HEK293T (cell line): ENCODE measurements around the gene ANK2.

Experiments
- ARNT ChIP-seq: fragments of 450-650 bp; IDR thresholded peaks from 2 replicates; pipeline ENCODE4 v1.6.1; 2017; ENCODE audit warnings: mild to moderate bottlenecking
- BHLHE40 ChIP-seq: fragments of 450-650 bp; IDR thresholded peaks from 2 replicates; pipeline ENCODE4 v1.6.1; 2016; ENCODE audit warnings: mild to moderate bottlenecking, moderate library complexity, borderline replicate concordance
- CTBP1 ChIP-seq: fragments of 450-650 bp; IDR thresholded peaks from 2 replicates; pipeline ENCODE4 v1.6.1; 2016; ENCODE audit warnings: borderline replicate concordance
- ELF4 ChIP-seq: fragments of 450-650 bp; IDR thresholded peaks from 2 replicates; pipeline ENCODE4 v1.6.1; 2017; ENCODE audit warnings: antibody characterized with exemption
- FOXA1 ChIP-seq: fragments of 450-650 bp; IDR thresholded peaks from 2 replicates; pipeline ENCODE4 v1.6.1; 2016; ENCODE audit warnings: mild to moderate bottlenecking
- FOXK2 ChIP-seq: fragments of 450-650 bp; IDR thresholded peaks from 2 replicates; pipeline ENCODE4 v1.6.1; 2016; ENCODE audit warnings: mild to moderate bottlenecking
- FOXM1 ChIP-seq: fragments of 450-650 bp; IDR thresholded peaks from 2 replicates; pipeline ENCODE4 v1.6.1; 2017; ENCODE audit warnings: mild to moderate bottlenecking, borderline replicate concordance
- HDGF ChIP-seq: fragments of 450-650 bp; IDR thresholded peaks from 2 replicates; pipeline ENCODE4 v1.6.1; 2017; ENCODE audit warnings: antibody characterized with exemption, borderline replicate concordance
- LEF1 ChIP-seq: fragments of 450-650 bp; IDR thresholded peaks from 2 replicates; pipeline ENCODE4 v1.6.1; 2017; ENCODE audit warnings: mild to moderate bottlenecking, borderline replicate concordance
- NFRKB ChIP-seq: fragments of 450-650 bp; IDR thresholded peaks from 2 replicates; pipeline ENCODE4 v1.6.1; 2016; ENCODE audit warnings: mild to moderate bottlenecking, moderate library complexity
- PKNOX1 ChIP-seq: fragments of 450-650 bp; IDR thresholded peaks from 2 replicates; pipeline ENCODE4 v1.6.1; 2016
- SP1 ChIP-seq: fragments of 450-650 bp; IDR thresholded peaks from 2 replicates; pipeline ENCODE4 v1.6.1; 2017
- SUZ12 ChIP-seq: fragments of 450-650 bp; IDR thresholded peaks from 2 replicates; pipeline ENCODE4 v1.6.1; 2016; ENCODE audit warnings: mild to moderate bottlenecking
- TARDBP ChIP-seq: fragments of 450-650 bp; IDR thresholded peaks from 2 replicates; pipeline ENCODE4 v1.6.1; 2016

DNA sequence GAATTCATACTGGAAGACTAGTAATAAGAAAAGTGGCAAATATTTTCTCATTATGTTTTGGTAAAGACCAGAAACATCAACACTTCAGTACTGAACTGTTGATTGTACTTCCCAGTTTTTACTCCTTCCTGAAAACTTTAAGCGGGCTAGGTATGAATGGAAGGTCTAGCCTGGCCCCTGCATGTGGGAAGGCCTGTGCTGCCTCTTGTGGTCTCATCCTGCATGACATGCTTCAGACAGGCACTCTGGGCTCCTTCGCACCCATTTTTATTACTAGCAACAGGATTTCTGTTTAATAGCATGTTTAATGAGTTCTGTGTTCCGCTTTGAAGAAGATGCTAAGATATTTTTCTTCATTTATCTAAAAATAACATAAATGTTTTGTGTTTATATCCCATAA lies 279.1 kb downstream of the ANK2 start:
- TF ChIP-seq HDGF (no peak), FOXM1 (no peak), CTBP1 (no peak), SUZ12 (no peak), FOXK2 (no peak), NFRKB (no peak), FOXA1 (no peak), LEF1 (no peak), TARDBP (no peak), ELF4 (no peak), ARNT (no peak), SP1 (no peak), BHLHE40 (no peak), PKNOX1 (no peak)
